ENCODE measurements around the gene OR56A5.

The OR56A5 gene

DNA sequence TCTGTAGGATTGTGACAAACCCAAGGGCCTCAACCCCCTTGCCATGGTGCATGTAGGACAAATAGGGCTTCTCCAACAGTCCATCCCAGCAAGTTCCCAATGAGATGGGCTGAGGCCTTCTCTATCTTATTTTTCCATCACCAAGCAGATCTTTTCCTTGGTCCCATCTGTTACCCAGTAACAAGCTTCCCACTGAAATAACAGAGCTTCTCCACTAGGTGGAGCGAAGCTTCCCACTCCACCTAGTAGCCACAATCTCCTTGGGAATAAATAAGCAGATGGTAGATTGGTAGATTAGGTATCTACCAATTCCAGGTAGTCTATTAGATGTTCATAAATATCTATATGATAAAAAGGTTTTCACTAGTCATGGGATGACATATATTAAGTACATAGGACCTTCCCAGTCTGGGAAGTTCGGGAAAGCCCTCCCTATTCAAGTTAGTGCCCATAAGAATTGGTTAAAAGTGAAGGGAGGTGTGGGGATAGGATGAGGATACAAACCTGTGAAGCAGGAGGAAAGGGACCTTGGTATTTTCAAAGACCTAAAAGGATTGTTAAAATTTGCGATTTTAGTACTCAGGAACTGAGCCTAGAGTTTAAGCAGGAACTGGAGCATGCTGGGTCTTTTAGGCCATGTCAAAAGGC is 24.4 kb upstream of the OR56A5 start:
- TF ChIP-seq, protein P1, sequence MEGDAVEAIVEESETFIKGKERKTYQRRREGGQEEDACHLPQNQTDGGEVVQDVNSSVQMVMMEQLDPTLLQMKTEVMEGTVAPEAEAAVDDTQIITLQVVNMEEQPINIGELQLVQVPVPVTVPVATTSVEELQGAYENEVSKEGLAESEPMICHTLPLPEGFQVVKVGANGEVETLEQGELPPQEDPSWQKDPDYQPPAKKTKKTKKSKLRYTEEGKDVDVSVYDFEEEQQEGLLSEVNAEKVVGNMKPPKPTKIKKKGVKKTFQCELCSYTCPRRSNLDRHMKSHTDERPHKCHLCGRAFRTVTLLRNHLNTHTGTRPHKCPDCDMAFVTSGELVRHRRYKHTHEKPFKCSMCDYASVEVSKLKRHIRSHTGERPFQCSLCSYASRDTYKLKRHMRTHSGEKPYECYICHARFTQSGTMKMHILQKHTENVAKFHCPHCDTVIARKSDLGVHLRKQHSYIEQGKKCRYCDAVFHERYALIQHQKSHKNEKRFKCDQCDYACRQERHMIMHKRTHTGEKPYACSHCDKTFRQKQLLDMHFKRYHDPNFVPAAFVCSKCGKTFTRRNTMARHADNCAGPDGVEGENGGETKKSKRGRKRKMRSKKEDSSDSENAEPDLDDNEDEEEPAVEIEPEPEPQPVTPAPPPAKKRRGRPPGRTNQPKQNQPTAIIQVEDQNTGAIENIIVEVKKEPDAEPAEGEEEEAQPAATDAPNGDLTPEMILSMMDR (conservative IDR thresholded peaks at IDR 0.05; ENCODE audit: low read length): peak; percentile 67
- H3K4me3 ChIP-seq (ENCODE audit: low read length): no peak overlapping the region
- DNase-seq (ENCODE audit: low read depth): peak; percentile 26

DNA sequence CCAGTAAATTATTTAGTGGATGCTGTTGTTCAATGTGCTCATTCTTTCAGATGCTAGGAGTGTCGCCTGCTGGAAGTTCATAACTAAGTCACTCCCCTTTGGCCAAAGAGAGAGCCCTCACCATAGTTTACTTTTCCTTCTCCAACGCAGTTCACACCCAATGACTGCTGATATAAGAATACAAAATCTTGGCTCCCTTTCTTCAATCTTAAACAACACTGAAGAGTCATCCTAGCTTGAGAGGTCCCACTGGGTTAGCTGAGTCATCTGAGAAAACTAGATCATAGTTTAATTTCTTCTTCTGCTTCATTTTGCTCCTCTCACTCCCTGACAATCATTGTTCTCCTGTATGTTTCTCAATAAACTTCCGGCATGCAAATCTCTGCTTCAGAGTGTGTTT is 23.9 kb upstream of the OR56A5 start:
- TF ChIP-seq, protein P1 (conservative IDR thresholded peaks at IDR 0.05; ENCODE audit: low read length): no peak
- no peak for DNase-seq (ENCODE audit: low read depth)
- H3K4me3 ChIP-seq (ENCODE audit: low read length): no peak overlapping the region

DNA sequence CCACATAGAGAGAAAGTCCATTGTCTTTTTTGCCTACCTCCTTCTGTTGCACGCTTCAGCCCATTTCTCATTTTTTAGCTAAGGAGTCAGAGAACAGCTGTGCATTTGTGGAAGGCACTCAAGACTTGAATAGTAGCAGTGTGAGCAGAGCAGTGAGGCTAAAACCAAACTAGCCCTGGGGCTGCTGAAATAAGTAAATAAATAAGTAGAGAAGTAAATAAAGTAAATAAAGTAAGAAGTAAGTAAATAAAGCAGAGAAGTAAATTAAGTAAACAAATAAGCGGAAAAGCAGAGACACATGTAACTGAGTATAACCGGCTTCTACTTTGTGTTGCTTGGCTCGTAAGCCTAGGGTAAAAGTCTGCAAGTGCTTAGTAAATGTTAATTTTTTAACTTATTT is 20.9 kb upstream of the OR56A5 start:
- TF ChIP-seq, protein P1 (conservative IDR thresholded peaks at IDR 0.05; ENCODE audit: low read length): no peak
- no peak for DNase-seq (ENCODE audit: low read depth)
- no peak overlapping the region for H3K4me3 ChIP-seq (ENCODE audit: low read length)

DNA sequence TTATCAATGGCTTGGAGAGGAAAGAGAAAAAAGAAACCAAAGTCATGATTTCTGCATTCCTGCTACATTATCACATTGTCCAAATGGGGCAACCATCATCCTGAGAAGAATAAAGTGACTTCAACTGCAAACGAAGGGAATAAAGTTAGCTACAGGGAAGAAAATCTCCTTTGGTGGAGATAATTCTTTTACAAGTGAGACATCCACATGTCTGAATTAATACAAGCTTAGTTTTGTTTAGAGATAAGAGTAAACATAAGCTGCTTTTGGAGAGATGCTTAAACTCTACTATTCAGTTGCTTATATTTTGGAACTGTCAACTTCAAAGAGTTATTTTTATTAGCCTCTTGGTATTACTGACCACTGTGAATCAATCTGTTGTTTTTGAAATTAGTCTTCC is 18.6 kb upstream of the OR56A5 start, which contains the start of gene OR52L1:
TSS of gene OR52L1 (minus strand) at position 101 of the 400 bp plus-strand sequence. CDS start at position 46, 55 bp downstream.
- no peak within 1 kb of the TSS for H3K4me3 ChIP-seq (ENCODE audit: low read length)
- TF ChIP-seq, protein P1 (conservative IDR thresholded peaks at IDR 0.05; ENCODE audit: low read length): no peak
- no peak for DNase-seq (ENCODE audit: low read depth)

DNA sequence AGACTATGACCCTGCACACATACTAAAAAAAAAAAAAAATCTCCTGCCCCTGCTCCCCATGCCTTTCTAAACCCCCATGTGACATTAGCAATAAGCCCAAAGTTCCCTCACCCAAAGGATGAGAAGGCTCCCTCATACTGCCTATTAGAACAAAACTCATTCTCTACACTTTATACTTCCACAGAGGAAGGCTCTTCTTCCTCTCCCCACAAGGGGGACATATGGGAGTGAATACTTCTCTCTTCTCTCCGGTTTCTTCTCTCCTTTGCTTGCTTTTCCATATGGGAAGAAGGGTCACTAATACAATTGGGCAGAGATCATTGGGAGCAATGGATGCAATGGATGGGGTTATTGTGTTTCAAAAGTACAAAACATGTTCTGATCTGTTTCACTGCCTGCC is 15.1 kb upstream of the OR56A5 start:
- TF ChIP-seq, protein P1 (conservative IDR thresholded peaks at IDR 0.05; ENCODE audit: low read length): no peak
- DNase-seq (ENCODE audit: low read depth): no peak
- no peak overlapping the region for H3K4me3 ChIP-seq (ENCODE audit: low read length)

DNA sequence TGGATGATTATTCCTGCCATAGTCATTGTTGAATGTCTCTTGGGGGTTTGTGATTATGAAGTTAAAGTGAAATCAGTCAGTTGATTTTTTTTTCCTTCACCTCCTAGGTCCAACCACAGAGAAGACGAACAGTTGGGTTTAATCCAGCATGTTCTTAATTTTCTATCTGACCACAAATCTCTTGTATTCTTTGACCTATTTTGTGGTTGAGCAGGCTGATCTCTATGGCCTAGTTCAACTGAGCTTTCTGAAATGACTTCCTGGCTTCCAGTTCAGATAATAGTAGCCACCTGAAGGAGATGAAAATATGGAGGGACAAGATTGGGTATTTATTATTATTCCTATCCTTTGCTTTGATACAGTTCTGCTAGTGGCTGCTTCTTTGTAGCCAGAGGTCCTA is 5.2 kb upstream of the OR56A5 start:
- TF ChIP-seq, protein P1 (conservative IDR thresholded peaks at IDR 0.05; ENCODE audit: low read length): no peak
- no peak overlapping the region for H3K4me3 ChIP-seq (ENCODE audit: low read length)
- no peak for DNase-seq (ENCODE audit: low read depth)

DNA sequence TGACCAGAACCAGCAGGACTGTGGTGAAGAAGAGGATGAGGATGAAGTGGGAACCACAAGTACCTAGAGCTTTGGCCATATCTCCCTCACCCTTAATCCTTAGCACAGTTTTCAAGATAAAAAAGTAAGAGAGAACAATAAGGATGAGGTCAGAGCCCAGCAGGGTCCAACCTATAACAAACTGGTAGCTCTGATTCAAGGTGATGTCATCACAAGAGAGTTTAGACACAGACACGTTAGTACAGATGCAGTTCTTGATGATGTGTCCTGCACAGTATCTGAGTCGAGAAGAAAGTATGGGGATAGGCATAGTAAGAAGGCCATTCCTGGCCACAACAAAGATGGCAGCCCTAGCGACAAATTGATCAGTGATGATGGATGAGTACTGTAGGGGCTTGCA is 586 bp downstream of the OR56A5 start:
- H3K4me3 ChIP-seq (ENCODE audit: low read length): no peak overlapping the region
- TF ChIP-seq, protein P1 (conservative IDR thresholded peaks at IDR 0.05; ENCODE audit: low read length): no peak
- DNase-seq (ENCODE audit: low read depth): no peak

Measured in AG10803 (cell line).